ENCODE data around the gene FAM193A. TPM values are rescaled to one million over a fixed set of nuclear protein-coding genes. Genes with fewer than 3 reads are reported as not detected.

FAM193A gene
- total RNA-seq, 1 donor from 2014 or later, result 30.9 TPM

DNA sequence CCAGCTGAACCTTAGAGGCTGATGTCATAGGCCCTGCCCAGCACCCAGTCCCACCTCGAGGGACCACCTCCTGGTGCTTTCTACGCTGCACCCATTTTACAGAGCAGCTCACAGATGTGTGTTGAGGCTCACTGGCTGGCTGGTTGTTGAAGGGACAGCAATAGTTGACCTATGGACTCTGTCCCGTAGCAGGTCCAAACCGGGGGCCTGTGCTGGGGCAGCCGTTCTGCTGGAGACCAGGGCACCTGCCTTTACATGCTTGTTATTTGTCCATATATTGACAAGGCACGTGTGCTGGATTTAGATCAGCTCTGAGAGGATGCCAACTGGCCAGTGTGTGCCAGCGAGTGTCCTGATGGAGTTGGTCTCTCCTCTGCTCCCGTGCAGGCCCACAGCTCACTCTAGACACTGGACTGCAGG lies 161.6 kb downstream of the FAM193A start:
- H3K27ac ChIP-seq, result no peak overlapping the region
- TF ChIP-seq, protein P1, sequence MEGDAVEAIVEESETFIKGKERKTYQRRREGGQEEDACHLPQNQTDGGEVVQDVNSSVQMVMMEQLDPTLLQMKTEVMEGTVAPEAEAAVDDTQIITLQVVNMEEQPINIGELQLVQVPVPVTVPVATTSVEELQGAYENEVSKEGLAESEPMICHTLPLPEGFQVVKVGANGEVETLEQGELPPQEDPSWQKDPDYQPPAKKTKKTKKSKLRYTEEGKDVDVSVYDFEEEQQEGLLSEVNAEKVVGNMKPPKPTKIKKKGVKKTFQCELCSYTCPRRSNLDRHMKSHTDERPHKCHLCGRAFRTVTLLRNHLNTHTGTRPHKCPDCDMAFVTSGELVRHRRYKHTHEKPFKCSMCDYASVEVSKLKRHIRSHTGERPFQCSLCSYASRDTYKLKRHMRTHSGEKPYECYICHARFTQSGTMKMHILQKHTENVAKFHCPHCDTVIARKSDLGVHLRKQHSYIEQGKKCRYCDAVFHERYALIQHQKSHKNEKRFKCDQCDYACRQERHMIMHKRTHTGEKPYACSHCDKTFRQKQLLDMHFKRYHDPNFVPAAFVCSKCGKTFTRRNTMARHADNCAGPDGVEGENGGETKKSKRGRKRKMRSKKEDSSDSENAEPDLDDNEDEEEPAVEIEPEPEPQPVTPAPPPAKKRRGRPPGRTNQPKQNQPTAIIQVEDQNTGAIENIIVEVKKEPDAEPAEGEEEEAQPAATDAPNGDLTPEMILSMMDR (IDR thresholded peaks at IDR 0.05), result no peak
- H3K4me3 ChIP-seq, result no peak overlapping the region
- DNase-seq (ENCODE audit: low spot score in 2 of 2), result no peak
- H3K27me3 ChIP-seq, result no peaks in the 10 kb centered on the region
- intact Hi-C loops (cut with DNase I), result no loop called here
- H3K9me3 ChIP-seq, result no peaks in the 10 kb centered on the region
- no peaks in the 10 kb centered on the region for H3K4me1 ChIP-seq
- peaks cover 82 to 97% of the 10 kb centered on the region in 2 donors for H3K36me3 ChIP-seq

DNA sequence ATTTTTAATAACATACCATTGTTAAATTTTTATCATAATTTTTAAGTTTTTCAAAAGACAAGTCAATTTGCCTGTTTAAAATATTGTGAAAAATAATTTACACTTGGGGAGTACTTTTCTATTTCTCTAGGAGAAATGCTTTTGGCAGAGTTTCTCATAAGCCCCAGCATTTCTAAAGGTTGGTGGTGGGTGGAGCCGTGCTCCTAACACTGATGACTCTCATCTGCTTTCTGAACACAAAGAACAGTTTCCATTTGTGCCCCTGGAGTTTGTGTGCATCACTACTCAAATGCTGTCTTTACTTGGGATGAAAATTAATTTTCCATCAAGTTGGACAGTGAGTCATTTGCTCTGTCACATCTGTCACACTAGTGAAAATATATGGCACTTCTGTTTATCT lies 162.1 kb downstream of the FAM193A start:
- intact Hi-C loops (cut with DNase I), result no loop called here
- H3K36me3 ChIP-seq, result peaks cover 82 to 97% of the 10 kb centered on the region in 2 donors
- no peaks in the 10 kb centered on the region for H3K27me3 ChIP-seq
- no peak for DNase-seq (ENCODE audit: low spot score in 2 of 2)
- H3K4me1 ChIP-seq, result no peaks in the 10 kb centered on the region
- no peaks in the 10 kb centered on the region for H3K9me3 ChIP-seq
- H3K4me3 ChIP-seq, result no peak overlapping the region
- no peak overlapping the region for H3K27ac ChIP-seq
- TF ChIP-seq, protein P1 (IDR thresholded peaks at IDR 0.05), result no peak

DNA sequence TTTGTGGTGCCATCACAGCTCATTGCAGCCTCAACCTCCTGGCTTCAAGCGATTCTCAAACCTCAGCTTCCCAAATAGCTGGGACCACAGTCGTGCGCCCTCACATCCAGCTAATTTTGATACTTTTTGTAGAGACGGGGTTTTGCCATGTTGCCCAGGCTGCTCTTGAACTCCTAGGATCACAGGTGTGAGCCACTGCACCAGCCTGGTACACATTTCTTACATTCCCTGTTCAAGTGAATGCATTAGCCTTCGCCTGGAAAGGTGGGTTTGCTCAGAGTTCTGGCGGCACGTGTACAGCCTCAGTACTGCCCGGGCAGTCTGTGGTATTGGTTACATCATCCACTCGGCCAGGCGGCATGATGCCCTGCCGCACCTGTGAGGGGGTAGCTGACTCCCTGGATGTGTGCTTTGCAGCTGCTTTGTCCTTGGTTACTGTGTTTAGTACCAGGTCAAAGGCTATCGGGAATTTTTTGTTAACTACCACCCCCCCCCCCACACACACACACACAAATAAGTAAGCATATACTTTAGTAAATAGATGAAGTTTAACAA lies 162.6 kb downstream of the FAM193A start:
- no peaks in the 10 kb centered on the region for H3K4me1 ChIP-seq
- H3K4me3 ChIP-seq, result no peak overlapping the region
- TF ChIP-seq, protein P1 (IDR thresholded peaks at IDR 0.05), result no peak
- DNase-seq (ENCODE audit: low spot score in 2 of 2), result no peak
- no peaks in the 10 kb centered on the region for H3K9me3 ChIP-seq
- peaks cover 82 to 97% of the 10 kb centered on the region in 2 donors for H3K36me3 ChIP-seq
- intact Hi-C loops (cut with DNase I), result no loop called here
- H3K27ac ChIP-seq, result no peak overlapping the region
- no peaks in the 10 kb centered on the region for H3K27me3 ChIP-seq

DNA sequence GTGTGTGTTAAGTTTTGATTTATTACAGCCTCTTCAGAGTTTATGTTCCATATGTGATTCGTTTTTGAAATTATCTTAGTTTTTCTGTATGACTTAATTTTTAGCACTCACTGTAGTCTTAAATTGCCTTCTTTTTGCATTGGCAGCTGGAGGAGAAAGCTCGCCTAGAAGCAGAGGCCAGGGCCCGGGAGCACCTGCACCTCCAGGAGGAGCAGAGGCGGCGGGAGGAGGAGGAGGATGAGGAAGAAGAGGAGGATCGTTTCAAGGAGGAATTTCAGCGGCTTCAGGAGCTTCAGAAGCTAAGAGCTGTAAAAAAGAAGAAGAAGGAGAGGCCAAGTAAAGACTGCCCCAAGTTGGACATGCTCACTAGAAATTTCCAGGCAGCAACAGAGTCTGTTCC lies 163.1 kb downstream of the FAM193A start:
- intact Hi-C loops (cut with DNase I), result no loop called here
- no peaks in the 10 kb centered on the region for H3K4me1 ChIP-seq
- H3K9me3 ChIP-seq, result no peaks in the 10 kb centered on the region
- DNase-seq (ENCODE audit: low spot score in 2 of 2), result no peak
- no peak overlapping the region for H3K4me3 ChIP-seq
- TF ChIP-seq, protein P1 (IDR thresholded peaks at IDR 0.05), result no peak
- H3K27ac ChIP-seq, result no peak overlapping the region
- H3K27me3 ChIP-seq, result no peaks in the 10 kb centered on the region
- H3K36me3 ChIP-seq, result peaks cover 82 to 97% of the 10 kb centered on the region in 2 donors

DNA sequence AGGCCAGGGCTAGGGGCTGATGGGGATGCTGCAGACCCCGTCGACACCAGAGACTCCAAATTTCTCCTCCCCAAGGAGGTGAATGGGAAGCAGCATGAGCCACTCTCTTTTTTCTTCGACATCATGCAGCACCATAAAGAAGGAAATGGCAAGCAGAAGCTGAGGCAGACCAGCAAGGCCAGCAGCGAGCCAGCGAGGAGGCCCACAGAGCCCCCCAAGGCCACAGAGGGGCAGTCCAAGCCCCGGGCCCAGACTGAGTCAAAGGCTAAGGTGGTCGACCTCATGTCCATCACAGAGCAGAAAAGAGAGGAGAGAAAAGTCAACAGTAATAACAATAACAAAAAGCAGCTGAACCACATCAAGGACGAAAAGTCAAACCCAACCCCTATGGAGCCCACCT lies 163.6 kb downstream of the FAM193A start:
- H3K9me3 ChIP-seq, result no peaks in the 10 kb centered on the region
- peaks cover 82 to 94% of the 10 kb centered on the region in 2 donors for H3K36me3 ChIP-seq
- H3K4me1 ChIP-seq, result no peaks in the 10 kb centered on the region
- no peak for DNase-seq (ENCODE audit: low spot score in 2 of 2)
- no peak overlapping the region for H3K4me3 ChIP-seq
- TF ChIP-seq, protein P1 (IDR thresholded peaks at IDR 0.05), result no peak
- H3K27ac ChIP-seq, result no peak overlapping the region
- no peaks in the 10 kb centered on the region for H3K27me3 ChIP-seq
- intact Hi-C loops (cut with DNase I), result no loop called here

DNA sequence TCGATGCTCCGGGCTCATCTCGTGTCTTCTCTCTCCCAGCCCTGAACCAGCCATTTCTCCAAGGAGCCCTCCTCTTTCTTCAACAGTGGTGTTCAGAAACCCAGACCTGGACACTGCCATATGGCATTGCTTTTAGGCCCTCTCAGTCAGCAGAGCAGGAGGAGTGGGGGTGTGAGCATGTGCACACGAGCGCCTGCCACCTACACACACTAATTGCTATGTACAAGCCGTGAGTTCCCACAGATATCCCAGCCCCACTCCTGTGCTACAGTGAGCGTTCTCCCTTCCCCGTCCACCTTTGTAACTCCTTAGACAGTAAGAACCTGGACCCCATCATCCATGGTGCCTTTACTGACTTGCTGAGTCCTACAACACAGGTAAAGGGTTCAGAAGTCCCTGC lies 165.9 kb downstream of the FAM193A start:
- H3K4me1 ChIP-seq, result no peaks in the 10 kb centered on the region
- peaks cover 67 to 71% of the 10 kb centered on the region in 2 donors for H3K36me3 ChIP-seq

More for the DNA sequence above, 165.9 kb downstream of the FAM193A start:
- Histone ChIP-seq H3K9me3 (no peaks in the 10 kb centered on the region), H3K4me3 (no peak overlapping the region), H3K27ac (no peak overlapping the region), H3K27me3 (no peaks in the 10 kb centered on the region)
- DNase-seq (ENCODE audit: low spot score in 2 of 2), result peak in 1 of 2 donors; percentile 15
- TF ChIP-seq, protein P1 (IDR thresholded peaks at IDR 0.05), result no peak
- intact Hi-C loops (cut with DNase I), result no loop called here
